Panc1 (cell line): ENCODE measurements around the gene INTS6. TPM values are rescaled to one million over a fixed set of nuclear protein-coding genes. Genes with fewer than 3 reads are reported as not detected.

Experiments used
- ATAC-seq: fragments of 200-7000 bp; cut with Tn5 transposase; 2 replicates; pipeline ENCODE4 v1.9.1; 2020; ENCODE audit warnings: mild to moderate bottlenecking, moderate library complexity
- BruUV-seq: library from RNA; stranded (reverse); fragments of 400-500 nt; replicated peaks from 2 replicates; lab custom pipeline; 2021; lab: Mats Ljungman, UMichigan
- CTCF ChIA-PET: fragments of 300-600 bp; sonication (Branson Sonifier 250); formaldehyde crosslinking; loops from one replicate; lab custom pipeline; 2022; ENCODE audit warnings: antibody characterized with exemption; lab: Charles Lee
- POLR2A ChIA-PET: fragments of 300-600 bp; sonication (Branson Sonifier 250); formaldehyde crosslinking; loops from one replicate; lab custom pipeline; 2022; ENCODE audit warnings: antibody characterized with exemption; lab: Charles Lee
- DNase-seq: peaks from one replicate; pipeline ENCODE4 v3.0.0-alpha.2; 2010; ENCODE audit warnings: low read depth, low spot score
- H3K27ac ChIP-seq: 2 replicates; pipeline ENCODE4 v1.5.1; 2011; ENCODE audit warnings: mild to moderate bottlenecking, low read length, inconsistent platforms
- H3K27me3 ChIP-seq: fragments of 200-500 bp; sonication (Bioruptor generic); 2 replicates; pipeline ENCODE4 v1.6.0; 2014; ENCODE audit warnings: low read length, inconsistent platforms; ENCODE audit not compliant: control insufficient read depth, insufficient read depth
- H3K36me3 ChIP-seq: fragments of 200-500 bp; sonication (Bioruptor generic); 2 replicates; pipeline ENCODE4 v1.5.1; 2014; ENCODE audit warnings: inconsistent platforms, mild to moderate bottlenecking, low read length, moderate library complexity; ENCODE audit not compliant: control insufficient read depth, insufficient read depth
- H3K4me1 ChIP-seq: 2 replicates; pipeline ENCODE4 v1.5.1; 2011; ENCODE audit warnings: inconsistent platforms, mild to moderate bottlenecking, low read length, moderate library complexity; ENCODE audit not compliant: control insufficient read depth, insufficient read depth
- H3K4me3 ChIP-seq, 2 experiments: 2 replicates each; pipeline ENCODE4 v1.5.1; 2011 to 2012; ENCODE audit warnings: low read depth in 2 of 2, low read length in 2 of 2, mild to moderate bottlenecking in 2 of 2, inconsistent platforms in 1 of 2, moderate library complexity in 1 of 2
- H3K9me3 ChIP-seq: fragments of 200-500 bp; sonication (Bioruptor generic); 2 replicates; pipeline ENCODE4 v1.5.1; 2014; ENCODE audit warnings: low read depth, mild to moderate bottlenecking, inconsistent platforms, low read length, moderate library complexity; ENCODE audit not compliant: control insufficient read depth, insufficient read depth
- POLR2AphosphoS5 ChIP-seq: IDR thresholded peaks from 2 replicates; pipeline ENCODE4 v1.6.1; 2012; ENCODE audit warnings: mild to moderate bottlenecking, low read depth, low read length, moderate library complexity
- SIN3A ChIP-seq: IDR thresholded peaks from 2 replicates; pipeline ENCODE4 v1.6.1; 2012; ENCODE audit warnings: low read depth, mild to moderate bottlenecking, low read length, moderate library complexity, borderline replicate concordance; ENCODE audit not compliant: insufficient read depth
- TCF7L2 ChIP-seq: IDR thresholded peaks from 2 replicates; pipeline ENCODE4 v1.6.1; 2011; ENCODE audit warnings: mild to moderate bottlenecking, low read depth, low read length, inconsistent platforms
- in situ Hi-C: cut with HindIII; loops from 2 replicates; pipeline ENCODE4 v1.10.0; 2016; ENCODE audit warnings: low sequenced_read_pairs, low pct_unique_long_range_greater_than_20kb
- intact Hi-C: fragments of 100-400 bp; cut with micrococcal nuclease; formaldehyde crosslinking; loops from one replicate; pipeline ENCODE4 v1.10.0; 2022; ENCODE audit not compliant: unreplicated experiment
- total RNA-seq: library from RNA; stranded (reverse); gene quantifications from one replicate; pipeline ENCODE4 v1.2.1, GENCODE V29; 2021; ENCODE audit not compliant: unreplicated experiment
- TF ChIP-seq, protein P1 (sequence below): fragments of 450-650 bp; IDR thresholded peaks from 2 replicates; pipeline ENCODE4 v1.5.1; 2017; ENCODE audit warnings: mild to moderate bottlenecking
- TF ChIP-seq, protein P2 (sequence below), 2 experiments: IDR thresholded peaks; 2 replicates each; pipeline ENCODE4 v1.6.1; 2011 to 2012; ENCODE audit warnings: low read depth in 2 of 2, control low read depth in 1 of 2, low read length in 1 of 2, mild to moderate bottlenecking in 1 of 2, moderate library complexity in 1 of 2; ENCODE audit not compliant: insufficient read depth in 1 of 2

Gene INTS6
- total RNA-seq, 1 experiment from 2014 or later: 33.2 TPM

DNA sequence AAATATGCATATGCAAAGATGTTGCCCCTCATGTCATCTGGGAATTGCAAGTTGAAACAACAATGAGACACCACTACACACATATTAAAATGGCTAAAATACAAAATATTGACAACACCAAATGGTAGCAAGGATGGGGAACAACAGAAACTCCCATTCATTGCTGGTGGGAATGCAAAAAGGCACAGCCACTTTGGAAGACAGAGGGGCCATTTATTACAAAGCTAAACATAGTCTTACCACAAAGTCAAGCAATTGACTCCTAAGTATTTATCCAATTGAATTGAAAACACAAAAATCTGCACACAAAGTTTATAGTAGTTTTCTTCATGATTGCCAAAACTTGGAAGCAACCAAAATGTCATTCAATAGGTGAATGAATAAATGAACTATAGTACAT, 119.4 kb downstream of the INTS6 start:
- intact Hi-C loops: no loop called here
- no peaks in the 10 kb centered on the region for H3K4me1 ChIP-seq
- no TSS peak for BruUV-seq
- no peak for TF ChIP-seq POLR2AphosphoS5
- H3K9me3 ChIP-seq: no peaks in the 10 kb centered on the region
- ChIA-PET CTCF (no interaction called here), POLR2A (no interaction called here)
- H3K27ac ChIP-seq: no peak overlapping the region
- H3K36me3 ChIP-seq: no peaks in the 10 kb centered on the region
- no peak overlapping the region for H3K4me3 ChIP-seq
- ATAC-seq (no peak), DNase-seq (no peak)
- H3K27me3 ChIP-seq: no peaks in the 10 kb centered on the region
- in situ Hi-C loops: no loop called here

DNA sequence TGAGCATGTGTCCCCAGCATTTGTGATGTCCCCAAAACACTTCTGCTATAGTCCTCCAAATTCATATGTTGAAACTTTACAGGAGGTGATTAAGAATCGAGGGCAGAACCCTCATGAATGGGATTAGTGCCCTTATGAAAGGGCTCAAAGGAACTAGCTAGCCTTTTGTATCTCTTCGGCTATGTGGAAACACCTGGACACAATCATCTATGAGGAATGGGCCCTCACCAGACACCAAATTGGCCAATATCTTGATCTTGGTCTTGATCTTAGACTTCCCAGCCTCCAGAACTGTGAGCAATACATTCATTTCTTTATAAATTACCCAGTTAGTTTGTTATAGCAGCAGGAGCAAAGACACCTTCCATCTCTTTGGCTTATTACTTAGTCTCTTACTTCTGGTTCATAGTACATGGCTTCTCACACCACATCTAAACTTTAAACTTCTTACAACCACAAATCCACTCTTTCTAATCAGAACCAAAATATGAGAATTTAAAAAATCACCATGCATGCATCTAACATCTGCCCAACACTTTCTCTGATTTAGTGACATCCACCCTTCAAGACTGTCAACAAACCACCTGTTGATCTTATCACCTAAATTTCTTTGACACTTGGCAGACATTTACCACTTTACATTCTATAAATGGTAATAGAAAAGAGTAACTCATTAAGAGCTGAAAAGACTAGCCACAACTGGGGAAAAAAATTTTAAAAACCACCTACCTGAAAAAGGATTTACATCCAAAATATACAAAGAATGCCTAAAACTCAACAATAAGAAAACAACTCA, 120.1 kb downstream of the INTS6 start:
- no peak for ATAC-seq
- Histone ChIP-seq H3K9me3 (no peaks in the 10 kb centered on the region), H3K36me3 (no peaks in the 10 kb centered on the region), H3K4me3 (no peak overlapping the region), H3K4me1 (no peaks in the 10 kb centered on the region), H3K27me3 (no peaks in the 10 kb centered on the region), H3K27ac (no peak overlapping the region)
- intact Hi-C loops (no loop called here), in situ Hi-C loops (no loop called here)
- no peak for DNase-seq
- TF ChIP-seq TCF7L2: no peak
- TF ChIP-seq, protein P1, sequence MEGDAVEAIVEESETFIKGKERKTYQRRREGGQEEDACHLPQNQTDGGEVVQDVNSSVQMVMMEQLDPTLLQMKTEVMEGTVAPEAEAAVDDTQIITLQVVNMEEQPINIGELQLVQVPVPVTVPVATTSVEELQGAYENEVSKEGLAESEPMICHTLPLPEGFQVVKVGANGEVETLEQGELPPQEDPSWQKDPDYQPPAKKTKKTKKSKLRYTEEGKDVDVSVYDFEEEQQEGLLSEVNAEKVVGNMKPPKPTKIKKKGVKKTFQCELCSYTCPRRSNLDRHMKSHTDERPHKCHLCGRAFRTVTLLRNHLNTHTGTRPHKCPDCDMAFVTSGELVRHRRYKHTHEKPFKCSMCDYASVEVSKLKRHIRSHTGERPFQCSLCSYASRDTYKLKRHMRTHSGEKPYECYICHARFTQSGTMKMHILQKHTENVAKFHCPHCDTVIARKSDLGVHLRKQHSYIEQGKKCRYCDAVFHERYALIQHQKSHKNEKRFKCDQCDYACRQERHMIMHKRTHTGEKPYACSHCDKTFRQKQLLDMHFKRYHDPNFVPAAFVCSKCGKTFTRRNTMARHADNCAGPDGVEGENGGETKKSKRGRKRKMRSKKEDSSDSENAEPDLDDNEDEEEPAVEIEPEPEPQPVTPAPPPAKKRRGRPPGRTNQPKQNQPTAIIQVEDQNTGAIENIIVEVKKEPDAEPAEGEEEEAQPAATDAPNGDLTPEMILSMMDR: no peak
- TF ChIP-seq POLR2AphosphoS5: no peak
- TF ChIP-seq SIN3A: no peak
- TF ChIP-seq, protein P2, sequence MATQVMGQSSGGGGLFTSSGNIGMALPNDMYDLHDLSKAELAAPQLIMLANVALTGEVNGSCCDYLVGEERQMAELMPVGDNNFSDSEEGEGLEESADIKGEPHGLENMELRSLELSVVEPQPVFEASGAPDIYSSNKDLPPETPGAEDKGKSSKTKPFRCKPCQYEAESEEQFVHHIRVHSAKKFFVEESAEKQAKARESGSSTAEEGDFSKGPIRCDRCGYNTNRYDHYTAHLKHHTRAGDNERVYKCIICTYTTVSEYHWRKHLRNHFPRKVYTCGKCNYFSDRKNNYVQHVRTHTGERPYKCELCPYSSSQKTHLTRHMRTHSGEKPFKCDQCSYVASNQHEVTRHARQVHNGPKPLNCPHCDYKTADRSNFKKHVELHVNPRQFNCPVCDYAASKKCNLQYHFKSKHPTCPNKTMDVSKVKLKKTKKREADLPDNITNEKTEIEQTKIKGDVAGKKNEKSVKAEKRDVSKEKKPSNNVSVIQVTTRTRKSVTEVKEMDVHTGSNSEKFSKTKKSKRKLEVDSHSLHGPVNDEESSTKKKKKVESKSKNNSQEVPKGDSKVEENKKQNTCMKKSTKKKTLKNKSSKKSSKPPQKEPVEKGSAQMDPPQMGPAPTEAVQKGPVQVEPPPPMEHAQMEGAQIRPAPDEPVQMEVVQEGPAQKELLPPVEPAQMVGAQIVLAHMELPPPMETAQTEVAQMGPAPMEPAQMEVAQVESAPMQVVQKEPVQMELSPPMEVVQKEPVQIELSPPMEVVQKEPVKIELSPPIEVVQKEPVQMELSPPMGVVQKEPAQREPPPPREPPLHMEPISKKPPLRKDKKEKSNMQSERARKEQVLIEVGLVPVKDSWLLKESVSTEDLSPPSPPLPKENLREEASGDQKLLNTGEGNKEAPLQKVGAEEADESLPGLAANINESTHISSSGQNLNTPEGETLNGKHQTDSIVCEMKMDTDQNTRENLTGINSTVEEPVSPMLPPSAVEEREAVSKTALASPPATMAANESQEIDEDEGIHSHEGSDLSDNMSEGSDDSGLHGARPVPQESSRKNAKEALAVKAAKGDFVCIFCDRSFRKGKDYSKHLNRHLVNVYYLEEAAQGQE (IDR thresholded peaks at IDR 0.05; ENCODE audit: insufficient read depth in 1 of 2, low read depth in 2 of 2, low read length in 1 of 2): no peak
- CTCF ChIA-PET: no interaction called here
- BruUV-seq: no TSS peak
- POLR2A ChIA-PET: no interaction called here

DNA sequence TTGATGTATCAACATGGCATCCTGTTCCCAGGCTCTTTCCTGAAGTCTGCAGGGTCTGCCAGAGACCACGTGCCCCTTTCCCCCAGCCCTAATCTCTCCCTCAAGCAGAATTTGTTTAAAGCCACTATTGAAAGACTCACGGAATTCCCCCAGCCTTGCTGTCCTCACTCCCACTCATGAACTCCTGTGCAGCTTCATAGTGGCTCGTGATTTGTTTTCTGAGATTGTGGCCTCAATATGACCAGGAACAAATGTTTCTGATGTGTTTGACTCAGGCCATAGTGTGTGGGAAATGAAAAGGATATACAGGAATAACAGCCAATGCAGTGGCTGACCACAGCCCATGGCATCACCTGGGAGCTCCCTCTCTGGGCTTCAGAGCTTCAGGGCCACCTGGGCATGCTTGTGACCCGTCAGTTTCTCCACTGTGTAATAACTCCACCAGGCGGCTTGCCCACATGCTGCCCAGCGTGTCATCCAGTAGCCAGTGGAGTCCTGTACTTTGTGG, 121.4 kb downstream of the INTS6 start:
- no TSS peak for BruUV-seq
- no peak for ATAC-seq
- intact Hi-C loops: no loop called here
- H3K36me3 ChIP-seq: no peaks in the 10 kb centered on the region
- no peak for DNase-seq
- no peak overlapping the region for H3K27ac ChIP-seq
- no peak for TF ChIP-seq POLR2AphosphoS5
- TF ChIP-seq SIN3A: no peak
- TF ChIP-seq TCF7L2: no peak
- TF ChIP-seq, protein P2 (IDR thresholded peaks at IDR 0.05; ENCODE audit: insufficient read depth in 1 of 2, low read depth in 2 of 2, low read length in 1 of 2): no peak
- TF ChIP-seq, protein P1: no peak
- in situ Hi-C loops: no loop called here
- POLR2A ChIA-PET: no interaction called here
- H3K4me3 ChIP-seq: no peak overlapping the region
- no peaks in the 10 kb centered on the region for H3K27me3 ChIP-seq
- CTCF ChIA-PET: no interaction called here
- H3K4me1 ChIP-seq: no peaks in the 10 kb centered on the region
- H3K9me3 ChIP-seq: no peaks in the 10 kb centered on the region
